ENCODE measurements around the gene METAP1D. TPM values are rescaled to one million over a fixed set of nuclear protein-coding genes. Genes with fewer than 3 reads are reported as not detected.

Gene METAP1D
- total RNA-seq, 1 donor from 2014 or later: 6.3 TPM

Other genes with a start within 250 kb of the METAP1D start
- gene SLC25A12, start 105.7 kb upstream of the METAP1D start, total RNA-seq (ENCODE audit: insufficient read depth, low replicate concordance): 32.0 TPM
- gene HAT1, start 77.5 kb upstream of the METAP1D start, total RNA-seq (ENCODE audit: insufficient read depth, low replicate concordance): 43.3 TPM
- 0.48 TPM for gene DLX1, start 85.6 kb downstream of the METAP1D start, total RNA-seq (ENCODE audit: insufficient read depth, low replicate concordance)
- 0.96 TPM for gene DLX2, start 102.9 kb downstream of the METAP1D start, total RNA-seq (ENCODE audit: insufficient read depth, low replicate concordance)

Data from umbilical cord (tissue), 1 donor.